Measurements from ENCODE around the gene NPHP1. TPM values are rescaled to one million over a fixed set of nuclear protein-coding genes. Genes with fewer than 3 reads are reported as not detected.
A peak's percentile ranks its signal among the peaks of the same experiment; 100 is the strongest.
"Not testable (repeated sequence)": the region's sequence is repeated elsewhere in the genome, so short reads cannot be mapped to it uniquely, and the experiment has no call there.

NPHP1 gene
- 6.9 and 11.5 TPM in 2 replicates for total RNA-seq

- peak; percentile 53 for DNase-seq (ENCODE audit: low read depth)
Observed at GRCh38 chr2:110204408-110205385, at the start of gene NPHP1. Gene NPHP1, minus strand, starts transcription at chr2:110205013. Its CDS starts 45 bp downstream, at chr2:110204968.

GRCh38 chr2:110248081-110248795, 43.4 kb upstream of the NPHP1 start:
- not testable (repeated sequence) for DNase-seq (ENCODE audit: low read depth)

- not testable (repeated sequence) for DNase-seq (ENCODE audit: low read depth)
Observed at GRCh38 chr2:110245488-110246435, 40.9 kb upstream of the NPHP1 start.

- not testable (repeated sequence) for DNase-seq (ENCODE audit: low read depth)
Observed at GRCh38 chr2:110243283-110243682, 38.5 kb upstream of the NPHP1 start.

- DNase-seq (ENCODE audit: low read depth), result not testable (repeated sequence)
Observed at GRCh38 chr2:110234514-110234913, 29.7 kb upstream of the NPHP1 start.

GRCh38 chr2:110229886-110230285, 25.1 kb upstream of the NPHP1 start:
- DNase-seq (ENCODE audit: low read depth), result not testable (repeated sequence)

- DNase-seq (ENCODE audit: low read depth), result not testable (repeated sequence)
Observed at GRCh38 chr2:110222626-110223025, 17.8 kb upstream of the NPHP1 start.

- no peak for DNase-seq (ENCODE audit: low read depth)
Observed at GRCh38 chr2:110221938-110222337, 17.1 kb upstream of the NPHP1 start.

- no peak for DNase-seq (ENCODE audit: low read depth)
Observed at GRCh38 chr2:110220190-110220564, 15.4 kb upstream of the NPHP1 start.

- DNase-seq (ENCODE audit: low read depth), result peak; percentile 61
Observed at GRCh38 chr2:110219496-110220189, 14.8 kb upstream of the NPHP1 start.

- DNase-seq (ENCODE audit: low read depth), result not testable (repeated sequence)
Observed at GRCh38 chr2:110218889-110219288, 14.1 kb upstream of the NPHP1 start.

- DNase-seq (ENCODE audit: low read depth), result no peak
Observed at GRCh38 chr2:110216803-110217202, 12.0 kb upstream of the NPHP1 start.

- no peak for DNase-seq (ENCODE audit: low read depth)
Observed at GRCh38 chr2:110216199-110216598, 11.4 kb upstream of the NPHP1 start.

GRCh38 chr2:110215566-110216158, 10.8 kb upstream of the NPHP1 start:
- no peak for DNase-seq (ENCODE audit: low read depth)

- DNase-seq (ENCODE audit: low read depth), result no peak
Observed at GRCh38 chr2:110215091-110215490, 10.3 kb upstream of the NPHP1 start.

GRCh38 chr2:110213522-110213921, 8.7 kb upstream of the NPHP1 start:
- not testable (repeated sequence) for DNase-seq (ENCODE audit: low read depth)

GRCh38 chr2:110211938-110212858, 7.4 kb upstream of the NPHP1 start, which contains the start of gene MTLN:
Gene MTLN, minus strand, starts transcription at chr2:110212547. Its CDS starts 22 bp downstream, at chr2:110212525.
- peak; percentile 33 for DNase-seq (ENCODE audit: low read depth)

GRCh38 chr2:110205660-110206455, 1.0 kb upstream of the NPHP1 start:
- no peak for DNase-seq (ENCODE audit: low read depth)
